Loucy (cell line): ENCODE measurements around the gene CEP290.

Source experiments
- H2AFZ ChIP-seq: fragments of 200-600 bp; sonication (generic); 2 replicates; pipeline ENCODE4 v1.6.0; 2016; ENCODE audit warnings: antibody characterized with exemption, mild to moderate bottlenecking, low read length, moderate library complexity
- H3F3A ChIP-seq: fragments of 200-600 bp; 2 replicates; pipeline ENCODE4 v1.6.0; 2016; ENCODE audit warnings: antibody characterized with exemption, low read depth, mild to moderate bottlenecking
- H3K27me3 ChIP-seq: fragments of 200-600 bp; sonication (generic); 2 replicates; pipeline ENCODE4 v1.6.1; 2014; ENCODE audit warnings: low read length, mild to moderate bottlenecking; ENCODE audit not compliant: insufficient read depth, poor library complexity, severe bottlenecking
- H3K36me3 ChIP-seq: fragments of 200-600 bp; sonication (generic); 2 replicates; pipeline ENCODE4 v1.6.1; 2016; ENCODE audit warnings: low read length; ENCODE audit not compliant: insufficient read depth
- H3K4me1 ChIP-seq: fragments of 200-600 bp; sonication (generic); 2 replicates; pipeline ENCODE4 v1.5.1; 2014; ENCODE audit warnings: low read length, mild to moderate bottlenecking; ENCODE audit not compliant: insufficient read depth, poor library complexity, severe bottlenecking
- H3K4me2 ChIP-seq: fragments of 200-600 bp; sonication (generic); 2 replicates; pipeline ENCODE4 v1.6.0; 2014; ENCODE audit warnings: antibody characterized with exemption, low read length, low read depth, mild to moderate bottlenecking; ENCODE audit not compliant: poor library complexity, severe bottlenecking
- H3K4me3 ChIP-seq: fragments of 200-600 bp; sonication (generic); 2 replicates; pipeline ENCODE4 v1.5.1; 2014; ENCODE audit warnings: low read length, mild to moderate bottlenecking, mixed read lengths; ENCODE audit not compliant: poor library complexity, severe bottlenecking
- H3K79me2 ChIP-seq: fragments of 200-600 bp; sonication (generic); 2 replicates; pipeline ENCODE4 v1.6.1; 2014; ENCODE audit warnings: low read length; ENCODE audit not compliant: insufficient read depth
- H3K9ac ChIP-seq: fragments of 200-600 bp; sonication (generic); 2 replicates; pipeline ENCODE4 v1.6.0; 2014; ENCODE audit warnings: mild to moderate bottlenecking, low read depth, low read length, moderate library complexity; ENCODE audit not compliant: poor library complexity, severe bottlenecking
- H3K9me2 ChIP-seq: fragments of 200-600 bp; sonication (generic); replicated peaks from 2 replicates; pipeline ENCODE4 v1.6.1; 2016; ENCODE audit warnings: low read depth, low read length, mixed read lengths
- H3K9me3 ChIP-seq: fragments of 200-600 bp; sonication (generic); 2 replicates; pipeline ENCODE4 v1.6.1; 2014; ENCODE audit warnings: mild to moderate bottlenecking, antibody characterized with exemption, low read length, low read depth; ENCODE audit not compliant: insufficient read depth
- H4K20me1 ChIP-seq: fragments of 200-600 bp; sonication (generic); 2 replicates; pipeline ENCODE4 v1.6.0; 2014; ENCODE audit warnings: antibody characterized with exemption, low read length, mild to moderate bottlenecking; ENCODE audit not compliant: insufficient read depth, poor library complexity, severe bottlenecking
- EZH2phosphoT487 ChIP-seq: fragments of 200-600 bp; IDR thresholded peaks from 2 replicates; pipeline ENCODE4 v1.6.1; 2018; ENCODE audit warnings: antibody characterized with exemption, mild to moderate bottlenecking, moderate library complexity, borderline replicate concordance
- TF ChIP-seq, protein P1 (sequence below): fragments of 200-600 bp; sonication (generic); conservative IDR thresholded peaks from 2 replicates; pipeline ENCODE4 v1.5.1; 2014; ENCODE audit warnings: mild to moderate bottlenecking, antibody characterized with exemption, low read length

CEP290 gene

DNA sequence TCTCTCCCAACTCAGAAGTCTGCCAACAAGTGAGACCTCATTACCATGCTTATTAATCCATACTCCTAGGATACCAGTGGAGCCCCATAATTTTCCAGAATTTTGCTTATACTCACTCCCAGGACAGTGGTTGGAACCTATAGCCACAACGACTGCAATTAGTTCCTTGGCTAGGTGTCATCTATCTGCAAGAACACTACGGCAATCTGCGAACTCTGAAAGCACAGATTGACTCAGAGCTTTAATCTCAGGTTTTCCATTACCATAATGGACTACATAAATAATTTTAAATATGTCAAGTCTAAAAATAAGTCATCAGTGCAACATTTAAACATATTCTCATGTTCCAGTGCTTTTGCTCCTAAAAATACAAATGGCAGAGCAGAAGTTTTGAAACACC, 33.7 kb upstream of the CEP290 start:
- TF ChIP-seq, protein P1, sequence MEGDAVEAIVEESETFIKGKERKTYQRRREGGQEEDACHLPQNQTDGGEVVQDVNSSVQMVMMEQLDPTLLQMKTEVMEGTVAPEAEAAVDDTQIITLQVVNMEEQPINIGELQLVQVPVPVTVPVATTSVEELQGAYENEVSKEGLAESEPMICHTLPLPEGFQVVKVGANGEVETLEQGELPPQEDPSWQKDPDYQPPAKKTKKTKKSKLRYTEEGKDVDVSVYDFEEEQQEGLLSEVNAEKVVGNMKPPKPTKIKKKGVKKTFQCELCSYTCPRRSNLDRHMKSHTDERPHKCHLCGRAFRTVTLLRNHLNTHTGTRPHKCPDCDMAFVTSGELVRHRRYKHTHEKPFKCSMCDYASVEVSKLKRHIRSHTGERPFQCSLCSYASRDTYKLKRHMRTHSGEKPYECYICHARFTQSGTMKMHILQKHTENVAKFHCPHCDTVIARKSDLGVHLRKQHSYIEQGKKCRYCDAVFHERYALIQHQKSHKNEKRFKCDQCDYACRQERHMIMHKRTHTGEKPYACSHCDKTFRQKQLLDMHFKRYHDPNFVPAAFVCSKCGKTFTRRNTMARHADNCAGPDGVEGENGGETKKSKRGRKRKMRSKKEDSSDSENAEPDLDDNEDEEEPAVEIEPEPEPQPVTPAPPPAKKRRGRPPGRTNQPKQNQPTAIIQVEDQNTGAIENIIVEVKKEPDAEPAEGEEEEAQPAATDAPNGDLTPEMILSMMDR = no peak
- TF ChIP-seq EZH2phosphoT487 = no peak
- no peak overlapping the region for H2AFZ ChIP-seq
- no peaks in the 10 kb centered on the region for H3K9me3 ChIP-seq
- no peaks in the 10 kb centered on the region for H4K20me1 ChIP-seq
- H3K9me2 ChIP-seq = no peaks in the 10 kb centered on the region
- H3K27me3 ChIP-seq = no peaks in the 10 kb centered on the region
- H3K4me3 ChIP-seq = no peak overlapping the region
- H3K79me2 ChIP-seq = no peaks in the 10 kb centered on the region
- H3K4me1 ChIP-seq = no peaks in the 10 kb centered on the region
- H3K9ac ChIP-seq = no peak overlapping the region
- H3K4me2 ChIP-seq = no peak overlapping the region
- H3K36me3 ChIP-seq = peaks cover 9% of the 10 kb centered on the region; the same call in 1 of the 2 replicates
- H3F3A ChIP-seq = no peaks in the 10 kb centered on the region

DNA sequence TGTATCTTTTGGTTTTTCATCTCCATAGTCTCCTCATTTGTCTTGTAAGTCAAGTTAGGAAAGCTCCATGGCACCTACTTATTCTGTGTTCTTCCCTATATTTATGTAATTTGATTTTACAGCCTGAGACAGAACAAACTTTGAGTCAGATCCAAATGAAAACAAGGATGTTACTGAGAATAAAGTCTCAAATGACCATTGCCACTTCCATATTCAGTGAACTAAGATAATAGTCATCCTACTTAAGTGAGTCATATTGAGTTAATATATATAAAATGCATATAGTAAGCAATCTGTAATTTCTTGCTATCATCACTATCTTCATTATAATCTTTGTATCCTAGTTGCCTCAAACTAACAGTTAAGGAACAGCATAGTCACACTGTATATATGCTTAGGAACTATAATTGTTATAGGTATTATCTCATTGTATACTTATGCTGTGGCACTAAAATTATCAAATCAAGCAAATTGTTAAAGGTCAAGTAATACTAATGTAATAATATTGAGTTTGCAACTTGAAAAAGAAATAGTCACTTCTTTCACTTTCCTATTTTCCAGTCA, 31.0 kb upstream of the CEP290 start:
- Histone ChIP-seq H4K20me1 (no peaks in the 10 kb centered on the region), H3K4me2 (no peak overlapping the region), H2AFZ (no peak overlapping the region), H3K36me3 (peaks cover 5% of the 10 kb centered on the region; the same call in 1 of the 2 replicates), H3K9me2 (no peaks in the 10 kb centered on the region), H3K79me2 (no peaks in the 10 kb centered on the region), H3K27me3 (no peaks in the 10 kb centered on the region), H3K9ac (no peak overlapping the region), H3F3A (no peaks in the 10 kb centered on the region), H3K9me3 (no peaks in the 10 kb centered on the region), H3K4me3 (no peak overlapping the region), H3K4me1 (no peaks in the 10 kb centered on the region)
- TF ChIP-seq EZH2phosphoT487 = no peak
- TF ChIP-seq, protein P1 = no peak

DNA sequence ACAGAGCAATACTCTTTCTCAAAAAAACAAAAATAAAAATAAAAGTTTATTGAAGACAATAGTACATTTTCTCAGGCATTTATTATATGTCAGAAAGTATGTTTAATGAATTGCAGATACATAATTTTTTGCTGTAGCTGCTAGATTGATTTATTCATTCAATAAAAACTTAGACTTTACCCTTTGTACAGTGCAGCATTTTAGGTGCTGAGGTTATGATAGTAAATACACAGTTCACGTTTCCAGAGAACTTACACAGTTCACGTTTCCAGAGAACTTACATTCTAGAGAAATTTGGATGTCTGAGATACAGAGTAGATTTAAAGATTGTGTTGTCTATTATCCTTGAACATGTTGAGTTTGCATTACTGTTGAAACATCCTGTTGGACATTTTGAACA, 25.5 kb upstream of the CEP290 start:
- H3K27me3 ChIP-seq = no peaks in the 10 kb centered on the region
- no peaks in the 10 kb centered on the region for H4K20me1 ChIP-seq
- no peaks in the 10 kb centered on the region for H3K4me1 ChIP-seq
- peaks cover 8% of the 10 kb centered on the region; the same call in 1 of the 2 replicates for H3K36me3 ChIP-seq
- H2AFZ ChIP-seq = no peak overlapping the region
- H3K4me3 ChIP-seq = no peak overlapping the region
- no peak overlapping the region for H3K4me2 ChIP-seq
- no peak for TF ChIP-seq EZH2phosphoT487
- TF ChIP-seq, protein P1 = no peak
- no peaks in the 10 kb centered on the region for H3F3A ChIP-seq
- H3K9me3 ChIP-seq = no peaks in the 10 kb centered on the region
- no peak overlapping the region for H3K9ac ChIP-seq
- no peaks in the 10 kb centered on the region for H3K79me2 ChIP-seq
- no peaks in the 10 kb centered on the region for H3K9me2 ChIP-seq
